ENCODE measurements around the gene SLMAP. TPM values are rescaled to one million over a fixed set of nuclear protein-coding genes. Genes with fewer than 3 reads are reported as not detected.

SLMAP gene
- total and polyA plus RNA-seq, 5 donors: 112 to 414 (median 244) TPM

GRCh38 chr3:57729334-57730045, 26.6 kb upstream of the SLMAP start:
- Histone ChIP-seq H3K4me1 (ENCODE audit: control insufficient read depth, insufficient read depth, low read length) (no peaks in the 10 kb centered on the region), H3K27ac (ENCODE audit: low read length) (no peak overlapping the region), H3K4me3 (ENCODE audit: low read length) (no peak overlapping the region), H3K9me3 (ENCODE audit: control insufficient read depth, low read length) (no peaks in the 10 kb centered on the region), H3K27me3 (ENCODE audit: control insufficient read depth, insufficient read depth) (no peaks in the 10 kb centered on the region)
- DNase-seq (no peak), ATAC-seq (no peak)
- intact Hi-C loops (cut with DNase I): no loop called here
- 83% methylated on average over 11 of the region's 11 CpGs for WGBS

DNA sequence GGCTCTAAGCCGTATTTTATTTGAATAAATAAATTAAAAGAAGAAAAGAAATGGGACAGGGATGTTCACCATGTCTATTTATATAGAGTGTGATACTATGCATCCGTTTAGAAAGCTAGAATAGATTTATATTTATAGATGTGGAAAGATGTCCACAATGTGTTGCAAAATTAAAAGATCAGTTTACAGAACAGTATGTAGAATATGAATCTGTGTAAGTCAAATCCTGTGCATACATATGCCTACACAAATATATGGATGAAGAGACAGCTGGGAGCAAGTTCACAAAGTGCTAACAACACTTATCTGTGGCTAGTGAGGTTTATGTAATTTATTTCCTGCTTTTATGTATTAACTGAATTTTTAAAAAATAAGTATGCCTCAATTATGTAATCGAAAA, 25.4 kb upstream of the SLMAP start:
- ATAC-seq: no peak

GRCh38 chr3:57731311-57731710, 24.8 kb upstream of the SLMAP start:
- intact Hi-C loops (cut with DNase I): no loop called here
- H3K4me3 ChIP-seq (ENCODE audit: low read length): no peak overlapping the region
- 91% methylated on average over 1 of the region's 1 CpG for WGBS

More for the DNA sequence above, 25.4 kb upstream of the SLMAP start:
- intact Hi-C loops (cut with DNase I): no loop called here
- 67% methylated on average over 3 of the region's 3 CpGs for WGBS
- H3K27me3 ChIP-seq (ENCODE audit: control insufficient read depth, insufficient read depth): no peaks in the 10 kb centered on the region
- H3K4me3 ChIP-seq (ENCODE audit: low read length): no peak overlapping the region
- H3K9me3 ChIP-seq (ENCODE audit: control insufficient read depth, low read length): no peaks in the 10 kb centered on the region
- no peak overlapping the region for H3K27ac ChIP-seq (ENCODE audit: low read length)
- no peaks in the 10 kb centered on the region for H3K4me1 ChIP-seq (ENCODE audit: control insufficient read depth, insufficient read depth, low read length)
- DNase-seq: no peak

GRCh38 chr3:57733790-57734189, 22.3 kb upstream of the SLMAP start:
- Histone ChIP-seq H3K4me3 (ENCODE audit: low read length) (no peak overlapping the region), H3K9me3 (ENCODE audit: control insufficient read depth, low read length) (no peaks in the 10 kb centered on the region), H3K27ac (ENCODE audit: low read length) (no peak overlapping the region), H3K4me1 (ENCODE audit: control insufficient read depth, insufficient read depth, low read length) (peaks cover 2% of the 10 kb centered on the region), H3K27me3 (ENCODE audit: control insufficient read depth, insufficient read depth) (no peaks in the 10 kb centered on the region)
- DNase-seq (no peak), ATAC-seq (no peak)
- WGBS: 78% methylated on average over 2 of the region's 2 CpGs
- intact Hi-C loops (cut with DNase I): no loop called here

More at GRCh38 chr3:57731311-57731710, 24.8 kb upstream of the SLMAP start:
- Histone ChIP-seq H3K27me3 (ENCODE audit: control insufficient read depth, insufficient read depth) (no peaks in the 10 kb centered on the region), H3K4me1 (ENCODE audit: control insufficient read depth, insufficient read depth, low read length) (no peaks in the 10 kb centered on the region), H3K27ac (ENCODE audit: low read length) (no peak overlapping the region), H3K9me3 (ENCODE audit: control insufficient read depth, low read length) (no peaks in the 10 kb centered on the region)
- no peak for ATAC-seq
- DNase-seq: no peak

DNA sequence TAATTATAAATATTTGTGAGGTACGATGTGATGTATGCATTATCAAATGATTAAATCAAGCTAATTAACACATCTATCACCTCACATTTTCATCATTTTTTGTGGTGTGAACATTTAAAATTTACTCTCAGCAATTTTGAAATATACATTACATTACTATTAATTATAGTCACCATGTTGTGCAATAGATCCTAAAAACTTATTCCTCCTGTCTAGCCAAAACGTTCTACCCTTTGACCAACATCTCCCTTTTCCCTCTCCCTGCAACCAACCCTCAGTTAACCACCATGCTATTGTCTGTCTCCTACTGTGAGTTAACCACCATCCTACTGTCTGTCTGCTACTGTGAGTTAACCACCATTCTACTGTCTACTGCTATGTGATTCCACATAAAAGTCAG, 20.7 kb upstream of the SLMAP start:
- no peak for ATAC-seq
- H3K4me3 ChIP-seq (ENCODE audit: low read length): no peak overlapping the region
- no peaks in the 10 kb centered on the region for H3K9me3 ChIP-seq (ENCODE audit: control insufficient read depth, low read length)
- whole genome bisulfite sequencing: 80% methylated on average over 2 of the region's 2 CpGs
- peaks cover 2% of the 10 kb centered on the region for H3K4me1 ChIP-seq (ENCODE audit: control insufficient read depth, insufficient read depth, low read length)
- DNase-seq: no peak
- H3K27me3 ChIP-seq (ENCODE audit: control insufficient read depth, insufficient read depth): no peaks in the 10 kb centered on the region
- intact Hi-C loops (cut with DNase I): no loop called here
- no peak overlapping the region for H3K27ac ChIP-seq (ENCODE audit: low read length)

GRCh38 chr3:57737840-57738239, 18.3 kb upstream of the SLMAP start:
- Histone ChIP-seq H3K27me3 (ENCODE audit: control insufficient read depth, insufficient read depth) (no peaks in the 10 kb centered on the region), H3K9me3 (ENCODE audit: control insufficient read depth, low read length) (no peaks in the 10 kb centered on the region), H3K27ac (ENCODE audit: low read length) (no peak overlapping the region), H3K4me1 (ENCODE audit: control insufficient read depth, insufficient read depth, low read length) (peaks cover 2% of the 10 kb centered on the region), H3K4me3 (ENCODE audit: low read length) (no peak overlapping the region)
- 76% methylated on average over 7 of the region's 7 CpGs for WGBS
- DNase-seq (no peak), ATAC-seq (no peak)
- intact Hi-C loops (cut with DNase I): no loop called here

DNA sequence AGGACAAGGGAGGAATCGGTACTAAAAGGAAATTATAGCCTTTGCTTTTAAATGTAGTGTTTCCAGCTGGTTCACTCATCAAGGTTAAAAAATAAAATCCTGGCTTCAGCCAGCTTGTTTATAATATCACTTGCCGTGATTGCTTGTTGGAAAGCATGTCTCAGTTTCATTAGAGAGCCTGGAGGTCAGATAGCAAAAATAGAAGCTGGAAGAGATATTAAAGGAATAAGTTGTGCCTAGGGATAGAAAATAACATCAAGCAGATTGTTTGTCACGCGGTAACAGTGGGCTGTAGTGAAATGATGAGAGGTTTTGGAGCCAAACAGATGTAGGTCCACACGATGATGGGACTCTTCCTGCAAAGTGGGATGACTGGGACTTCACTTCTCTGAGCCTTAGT, 17.7 kb upstream of the SLMAP start:
- ATAC-seq (no peak), DNase-seq (no peak)
- H3K4me3 ChIP-seq (ENCODE audit: low read length): no peak overlapping the region
- H3K27ac ChIP-seq (ENCODE audit: low read length): no peak overlapping the region
- H3K27me3 ChIP-seq (ENCODE audit: control insufficient read depth, insufficient read depth): no peaks in the 10 kb centered on the region
- H3K9me3 ChIP-seq (ENCODE audit: control insufficient read depth, low read length): no peaks in the 10 kb centered on the region
- 31% methylated on average over 5 of the region's 5 CpGs for WGBS
- intact Hi-C loops (cut with DNase I): no loop called here
- H3K4me1 ChIP-seq (ENCODE audit: control insufficient read depth, insufficient read depth, low read length): peaks cover 2% of the 10 kb centered on the region

GRCh38 chr3:57740027-57740426, 16.1 kb upstream of the SLMAP start:
- WGBS: 95% methylated on average over 5 of the region's 5 CpGs
- Histone ChIP-seq H3K4me3 (ENCODE audit: low read length) (no peak overlapping the region), H3K27ac (ENCODE audit: low read length) (no peak overlapping the region), H3K9me3 (ENCODE audit: control insufficient read depth, low read length) (no peaks in the 10 kb centered on the region), H3K27me3 (ENCODE audit: control insufficient read depth, insufficient read depth) (no peaks in the 10 kb centered on the region), H3K4me1 (ENCODE audit: control insufficient read depth, insufficient read depth, low read length) (peaks cover 2% of the 10 kb centered on the region)
- ATAC-seq: no peak
- intact Hi-C loops (cut with DNase I): no loop called here
- no peak for DNase-seq

- no peak for ATAC-seq
These were observed 12.6 kb upstream of the SLMAP start for GRCh38 chr3:57743496-57743895.

GRCh38 chr3:57745101-57745500, 11.0 kb upstream of the SLMAP start:
- H3K9me3 ChIP-seq (ENCODE audit: control insufficient read depth, low read length): no peaks in the 10 kb centered on the region
- no peak overlapping the region for H3K27ac ChIP-seq (ENCODE audit: low read length)
- H3K4me1 ChIP-seq (ENCODE audit: control insufficient read depth, insufficient read depth, low read length): no peaks in the 10 kb centered on the region
- ATAC-seq (no peak), DNase-seq (no peak)
- 82% methylated on average over 3 of the region's 3 CpGs for WGBS
- intact Hi-C loops (cut with DNase I): no loop called here
- H3K27me3 ChIP-seq (ENCODE audit: control insufficient read depth, insufficient read depth): no peaks in the 10 kb centered on the region
- no peak overlapping the region for H3K4me3 ChIP-seq (ENCODE audit: low read length)

More at GRCh38 chr3:57743496-57743895, 12.6 kb upstream of the SLMAP start:
- no peaks in the 10 kb centered on the region for H3K27me3 ChIP-seq (ENCODE audit: control insufficient read depth, insufficient read depth)
- 56% methylated on average over 1 of the region's 1 CpG for WGBS
- H3K27ac ChIP-seq (ENCODE audit: low read length): no peak overlapping the region
- no peaks in the 10 kb centered on the region for H3K9me3 ChIP-seq (ENCODE audit: control insufficient read depth, low read length)
- no peaks in the 10 kb centered on the region for H3K4me1 ChIP-seq (ENCODE audit: control insufficient read depth, insufficient read depth, low read length)
- H3K4me3 ChIP-seq (ENCODE audit: low read length): no peak overlapping the region
- no peak for DNase-seq
- intact Hi-C loops (cut with DNase I): no loop called here

DNA sequence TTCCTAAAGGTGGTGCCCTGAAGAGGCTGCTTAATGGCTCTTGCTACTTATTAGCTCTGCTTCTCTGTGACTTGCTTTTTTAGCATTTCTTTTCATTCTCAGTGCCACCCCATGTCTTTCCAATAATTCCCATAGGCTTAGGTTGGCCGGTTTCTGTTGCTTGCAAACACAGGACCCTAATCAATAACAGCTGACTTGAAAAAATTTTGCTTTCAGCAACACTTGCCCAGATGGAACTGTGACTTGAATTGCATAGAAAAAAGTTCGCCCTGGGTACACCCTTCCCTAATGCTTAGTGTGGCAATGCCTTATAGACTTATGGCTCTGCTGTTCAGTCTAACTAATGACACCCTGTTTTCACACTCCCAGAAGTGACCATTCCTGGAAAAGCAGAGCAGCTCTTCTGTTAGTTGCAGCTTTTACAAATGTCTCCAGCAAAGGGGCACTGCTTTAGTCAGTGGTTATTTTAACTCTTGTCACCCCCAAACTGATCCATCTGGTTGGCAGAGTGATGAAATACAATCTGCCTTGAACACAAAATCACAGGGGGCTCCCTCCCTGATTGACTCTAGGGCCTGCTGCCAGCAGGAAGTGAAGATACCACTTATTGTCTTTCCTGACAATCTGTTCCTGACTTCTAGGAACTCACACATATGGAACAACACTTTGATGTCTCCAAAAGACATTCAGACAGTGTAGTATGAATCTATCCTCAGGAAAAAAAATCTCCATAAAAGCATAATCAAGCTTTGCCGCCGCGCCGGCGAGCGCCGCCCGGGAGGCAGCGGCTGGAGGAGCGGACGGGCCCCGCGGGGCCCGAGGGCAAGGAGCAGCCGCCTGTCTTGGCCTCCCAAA, 9.7 kb upstream of the SLMAP start:
- Histone ChIP-seq H3K9me3 (ENCODE audit: control insufficient read depth, low read length) (no peaks in the 10 kb centered on the region), H3K4me3 (ENCODE audit: low read length) (no peak overlapping the region), H3K27me3 (ENCODE audit: control insufficient read depth, insufficient read depth) (no peaks in the 10 kb centered on the region), H3K4me1 (ENCODE audit: control insufficient read depth, insufficient read depth, low read length) (no peaks in the 10 kb centered on the region), H3K27ac (ENCODE audit: low read length) (no peak overlapping the region)
- no peak for ATAC-seq
- DNase-seq: no peak
- intact Hi-C loops (cut with DNase I): no loop called here
- WGBS: 84% methylated on average over 16 of the region's 17 CpGs
